NK-92 treated with Interleukin-12 subunit alpha and Interleukin-12 subunit beta, amount 100 ng/mL, for 24 hours (cell line): Measurements from ENCODE around the gene TNFRSF6B.
"Not testable (repeated sequence)": the region's sequence is repeated elsewhere in the genome, so short reads cannot be mapped to it uniquely, and the experiment has no call there.

ENCODE experiments used
- DNase-seq: peaks from one replicate; lab custom pipeline; 2025; lab: John Stamatoyannopoulos, UW

TNFRSF6B gene

DNA sequence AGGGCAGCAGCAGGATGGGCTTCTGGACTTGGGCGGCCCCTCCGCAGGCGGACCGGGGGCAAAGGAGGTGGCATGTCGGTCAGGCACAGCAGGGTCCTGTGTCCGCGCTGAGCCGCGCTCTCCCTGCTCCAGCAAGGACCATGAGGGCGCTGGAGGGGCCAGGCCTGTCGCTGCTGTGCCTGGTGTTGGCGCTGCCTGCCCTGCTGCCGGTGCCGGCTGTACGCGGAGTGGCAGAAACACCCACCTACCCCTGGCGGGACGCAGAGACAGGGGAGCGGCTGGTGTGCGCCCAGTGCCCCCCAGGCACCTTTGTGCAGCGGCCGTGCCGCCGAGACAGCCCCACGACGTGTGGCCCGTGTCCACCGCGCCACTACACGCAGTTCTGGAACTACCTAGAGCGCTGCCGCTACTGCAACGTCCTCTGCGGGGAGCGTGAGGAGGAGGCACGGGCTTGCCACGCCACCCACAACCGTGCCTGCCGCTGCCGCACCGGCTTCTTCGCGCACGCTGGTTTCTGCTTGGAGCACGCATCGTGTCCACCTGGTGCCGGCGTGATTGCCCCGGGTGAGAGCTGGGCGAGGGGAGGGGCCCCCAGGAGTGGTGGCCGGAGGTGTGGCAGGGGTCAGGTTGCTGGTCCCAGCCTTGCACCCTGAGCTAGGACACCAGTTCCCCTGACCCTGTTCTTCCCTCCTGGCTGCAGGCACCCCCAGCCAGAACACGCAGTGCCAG lies at the start of gene TNFRSF6B:
TNFRSF6B (plus strand) TSS at position 25 of the 729 bp plus-strand sequence; CDS start at position 141, 116 bp downstream.
- DNase-seq, result no peak

GRCh38 chr20:63648190-63648589 lies 48.3 kb upstream of the TNFRSF6B start:
- no peak for DNase-seq

GRCh38 chr20:63648895-63649589 lies 47.4 kb upstream of the TNFRSF6B start:
- no peak for DNase-seq

- not testable (repeated sequence) for DNase-seq
These were observed 46.0 kb upstream of the TNFRSF6B start for GRCh38 chr20:63650486-63650885.

DNA sequence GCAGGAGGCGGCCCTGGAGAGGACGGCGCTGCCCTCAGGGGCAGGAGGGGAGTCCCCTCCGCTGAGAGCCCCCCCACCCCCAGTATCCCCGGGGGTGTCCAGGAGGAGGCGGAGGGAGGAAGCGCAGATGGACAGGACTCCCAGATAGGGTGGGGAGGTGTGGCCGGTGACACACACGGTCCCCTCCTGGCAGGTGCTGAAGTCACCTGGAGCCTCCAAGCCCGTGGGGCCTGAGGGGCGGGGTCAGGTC lies 44.6 kb upstream of the TNFRSF6B start:
- no peak for DNase-seq

- DNase-seq, result no peak
These were observed 44.1 kb upstream of the TNFRSF6B start for GRCh38 chr20:63652192-63652980.

DNA sequence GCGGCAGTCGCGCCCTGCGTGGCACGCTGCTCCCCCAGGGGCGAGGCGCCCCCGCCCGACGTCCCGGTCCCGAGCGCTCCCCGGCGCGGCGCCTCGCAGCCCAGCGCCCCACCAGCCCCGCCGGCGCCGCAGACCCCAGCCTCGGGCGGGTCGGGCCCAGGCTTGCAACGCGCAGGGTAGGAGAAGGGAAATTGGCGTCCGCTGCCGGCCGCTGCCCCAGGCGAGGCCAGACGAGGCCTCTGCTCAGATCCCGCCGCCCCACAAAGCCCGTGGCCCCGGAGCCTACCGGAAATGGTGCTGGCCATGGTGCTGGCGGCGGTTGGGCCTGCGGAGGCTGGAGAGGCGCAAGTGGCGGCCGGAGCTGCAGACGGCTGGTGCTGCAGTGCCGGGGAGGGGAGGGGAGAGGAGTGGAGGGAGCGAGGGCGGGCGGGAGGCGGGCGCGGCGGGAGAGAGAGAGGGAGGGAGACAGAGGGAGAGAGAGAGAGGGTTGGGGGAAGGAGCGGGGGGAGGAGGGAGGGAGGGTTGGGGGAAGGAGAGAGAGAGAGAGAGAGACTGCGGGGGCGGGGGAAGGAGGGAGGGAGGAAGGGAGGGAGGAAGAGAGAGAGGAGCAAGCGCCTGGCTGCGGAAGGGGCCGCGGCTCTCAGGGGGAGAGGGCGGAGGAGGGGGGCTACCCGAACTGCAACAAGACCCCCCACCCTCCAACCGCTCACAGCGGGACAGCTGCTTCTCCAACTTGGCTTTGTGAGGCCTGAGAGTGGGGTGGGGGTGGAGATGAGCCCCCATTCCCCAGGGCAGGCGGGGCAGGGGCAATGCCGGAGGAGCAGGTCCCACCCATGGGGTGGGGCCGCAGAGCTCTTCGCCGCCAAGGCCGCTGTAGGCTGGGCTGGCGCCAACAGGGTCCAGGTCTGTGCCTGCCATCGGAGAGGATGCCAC lies 43.1 kb upstream of the TNFRSF6B start, which contains the start of gene STMN3:
STMN3 (minus strand) TSS at position 384 of the 933 bp plus-strand sequence; CDS start at position 305, 79 bp downstream.
- no peak for DNase-seq

GRCh38 chr20:63653974-63654668 lies 42.3 kb upstream of the TNFRSF6B start:
- no peak for DNase-seq

DNA sequence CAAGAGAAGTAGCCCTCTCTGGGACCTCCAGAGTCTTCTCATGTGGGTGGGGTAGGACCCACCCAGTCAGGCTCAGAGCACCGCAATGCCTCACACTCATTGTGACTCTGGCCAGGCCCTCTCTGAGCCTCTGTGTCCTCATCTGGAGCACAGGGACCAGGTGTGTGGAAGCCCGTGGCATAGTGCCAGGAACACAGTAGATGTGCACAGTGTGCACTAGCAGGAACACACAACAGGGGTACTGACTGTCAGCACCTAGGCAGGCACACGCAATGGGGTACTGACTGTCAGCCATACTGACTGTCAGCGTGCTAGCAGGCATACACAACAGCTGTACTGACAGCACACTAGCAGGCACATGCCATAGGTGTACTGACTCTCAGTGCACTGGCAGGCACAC lies 41.2 kb upstream of the TNFRSF6B start:
- DNase-seq, result no peak

- DNase-seq, result no peak
These were observed 40.0 kb upstream of the TNFRSF6B start for GRCh38 chr20:63656451-63656850.

DNA sequence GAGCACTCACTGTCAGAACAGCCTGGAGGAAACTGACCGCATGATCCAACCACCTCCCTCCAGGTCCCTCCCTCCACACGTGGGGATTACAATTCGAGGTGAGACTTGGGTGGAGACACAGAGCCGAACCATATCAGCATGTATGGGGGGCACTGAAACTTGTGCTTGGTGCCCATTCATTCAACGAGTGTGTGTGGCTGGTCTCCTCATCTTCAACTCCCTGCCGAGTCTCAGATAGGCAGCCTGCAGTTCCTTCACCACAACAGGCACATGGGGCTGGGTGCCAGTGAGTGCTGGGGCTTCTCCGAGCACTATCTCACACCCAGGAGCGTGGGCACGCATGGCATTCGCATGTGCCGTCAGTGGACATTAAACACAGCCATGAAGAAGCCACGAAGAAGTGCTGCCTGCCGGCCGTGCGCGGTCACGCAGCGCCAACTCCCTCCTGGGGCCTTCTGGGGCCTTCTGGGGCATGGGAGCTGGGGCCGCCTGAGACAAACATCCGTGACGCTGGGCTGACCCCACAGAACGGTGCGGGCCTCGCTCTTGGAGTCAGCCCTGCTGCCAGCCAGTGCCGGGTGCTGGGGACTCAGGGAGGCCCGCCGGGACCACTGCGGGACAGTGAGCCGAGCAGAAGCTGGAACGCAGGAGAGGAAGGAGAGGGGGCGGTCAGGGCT lies 39.1 kb upstream of the TNFRSF6B start:
- no peak for DNase-seq

- peak; percentile 86 for DNase-seq
These were observed 38.3 kb upstream of the TNFRSF6B start, which contains the start of gene RTEL1 for GRCh38 chr20:63657937-63658748. Gene RTEL1 (plus strand): TSS chr20:63658312. CDS start chr20:63659403, 1,091 bp downstream.

- no peak for DNase-seq
These were observed 37.7 kb upstream of the TNFRSF6B start for GRCh38 chr20:63658749-63659187.

- DNase-seq, result no peak
These were observed 37.1 kb upstream of the TNFRSF6B start for GRCh38 chr20:63659370-63659769.

GRCh38 chr20:63660174-63660573 lies 36.3 kb upstream of the TNFRSF6B start:
- not testable (repeated sequence) for DNase-seq

DNA sequence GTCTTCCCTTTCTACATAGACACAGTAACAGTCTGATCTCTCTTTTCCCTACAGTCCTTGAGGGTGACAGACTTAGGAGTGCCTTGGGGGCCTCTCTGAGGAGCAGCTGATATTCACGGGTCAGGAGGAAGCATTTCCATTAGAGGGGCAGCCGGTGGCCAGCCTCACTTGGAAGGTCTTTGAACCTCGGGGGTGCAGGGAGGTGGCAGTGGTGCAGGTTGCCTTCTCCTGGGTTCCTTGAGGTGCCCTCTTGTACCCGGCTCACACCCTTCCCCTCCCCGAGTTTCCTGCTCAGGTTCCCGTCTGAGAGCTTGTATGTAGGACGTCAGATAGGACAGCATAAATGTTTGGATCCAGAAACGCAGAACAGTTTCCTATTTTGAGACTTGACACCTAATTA lies 35.8 kb upstream of the TNFRSF6B start:
- no peak for DNase-seq

DNA sequence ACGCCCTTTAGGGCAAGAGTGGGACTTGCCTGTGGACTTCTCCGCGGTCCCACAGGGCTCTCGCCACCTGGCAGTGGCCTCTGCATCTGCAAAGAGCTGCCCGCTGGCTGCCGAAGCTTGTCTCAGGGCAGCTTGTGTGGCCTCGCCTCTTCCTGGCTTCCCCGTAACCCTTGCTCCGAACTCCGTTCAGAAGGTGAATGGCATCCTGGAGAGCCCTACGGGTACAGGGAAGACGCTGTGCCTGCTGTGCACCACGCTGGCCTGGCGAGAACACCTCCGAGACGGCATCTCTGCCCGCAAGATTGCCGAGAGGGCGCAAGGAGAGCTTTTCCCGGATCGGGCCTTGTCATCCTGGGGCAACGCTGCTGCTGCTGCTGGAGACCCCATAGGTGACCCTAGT lies 35.3 kb upstream of the TNFRSF6B start:
- no peak for DNase-seq

DNA sequence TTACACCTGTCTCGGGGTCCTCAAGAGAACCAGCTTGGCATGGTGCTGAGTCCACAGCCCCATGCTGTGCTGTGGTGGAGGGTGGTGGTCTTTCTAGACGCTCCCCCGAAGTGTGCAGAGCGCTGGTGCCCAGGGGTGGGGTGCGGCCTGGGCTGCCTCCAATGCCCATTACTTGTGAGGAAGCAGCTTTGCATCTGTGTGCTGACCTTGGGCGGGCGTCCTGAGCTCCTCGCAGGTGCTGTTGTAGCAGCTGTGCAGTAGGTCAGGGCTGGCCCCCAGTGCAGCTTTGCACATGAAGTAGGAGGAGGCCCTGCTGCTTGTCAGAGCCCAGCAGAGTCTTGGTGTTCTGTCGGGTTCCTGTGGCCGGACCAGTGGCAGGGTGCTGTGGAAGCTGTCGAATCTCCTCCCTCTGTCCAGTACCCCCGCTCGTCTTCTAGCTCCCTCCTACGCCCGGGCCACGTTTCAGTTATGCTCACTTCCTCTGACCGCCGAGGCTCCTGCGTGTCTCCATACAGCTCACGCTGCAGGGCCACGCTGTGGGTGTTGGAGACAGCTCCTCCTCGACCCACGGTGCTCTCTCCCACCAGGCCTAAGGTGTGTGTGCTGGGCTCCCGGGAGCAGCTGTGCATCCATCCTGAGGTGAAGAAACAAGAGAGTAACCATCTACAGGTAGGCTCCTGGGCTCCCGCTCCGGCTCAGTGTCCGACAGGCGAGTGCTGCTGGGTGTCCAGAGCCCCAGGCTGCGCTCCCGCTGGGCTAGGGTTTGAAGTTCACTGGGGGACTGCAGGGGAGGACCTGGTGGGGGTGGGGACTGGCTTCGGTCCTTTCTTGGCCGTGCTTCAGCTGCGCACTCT lies 34.3 kb upstream of the TNFRSF6B start:
- no peak for DNase-seq

- no peak for DNase-seq
These were observed 33.7 kb upstream of the TNFRSF6B start for GRCh38 chr20:63662813-63663189.
